Stimulated activated CD4-positive, alpha-beta T cell treated with anti-CD3 and anti-CD28 coated beads, Interleukin-15, amount 100 ng/mL, for 24 hours (primary cell): ENCODE data around the gene CCNY.
"Not testable (repeated sequence)": the region's sequence is repeated elsewhere in the genome, so short reads cannot be mapped to it uniquely, and the experiment has no call there.

Experiments
- DNase-seq: peaks from one replicate; pipeline ENCODE4 v3.0.0-alpha.2; 2020

The CCNY gene

GRCh38 chr10:35493196-35494118, 157.1 kb downstream of the CCNY start:
- DNase-seq, result no peak

DNA sequence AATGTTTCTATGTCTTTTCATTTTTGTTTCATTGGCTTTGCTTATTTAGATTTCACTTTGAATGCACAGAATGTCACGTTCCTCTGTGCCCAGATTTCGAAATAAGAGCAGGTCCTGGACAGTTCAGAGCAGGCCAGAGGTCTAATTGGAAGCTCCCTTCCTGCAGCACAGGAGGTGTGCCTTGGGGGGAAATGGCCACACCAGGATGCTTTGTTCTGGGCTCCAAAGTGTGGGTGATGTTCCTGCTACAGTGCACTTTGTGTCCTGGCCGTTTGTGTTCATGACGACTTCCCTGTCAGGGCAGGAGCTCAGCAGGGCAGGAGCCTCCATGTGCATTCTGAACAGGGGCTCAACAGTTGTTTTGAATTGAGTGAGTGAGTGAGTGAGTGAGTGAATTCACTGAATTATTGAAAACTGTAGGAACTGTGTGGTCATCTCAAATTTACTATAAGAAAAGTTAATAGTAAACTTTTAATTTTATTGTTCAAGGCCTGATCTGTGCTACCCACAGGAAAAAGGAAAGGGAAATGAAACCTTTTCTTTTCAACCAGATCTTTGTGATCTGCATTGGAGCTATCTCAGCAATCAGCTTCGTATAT, 159.3 kb downstream of the CCNY start:
- no peak for DNase-seq

- DNase-seq, result no peak
These were observed 161.6 kb downstream of the CCNY start for GRCh38 chr10:35497909-35498308.

DNA sequence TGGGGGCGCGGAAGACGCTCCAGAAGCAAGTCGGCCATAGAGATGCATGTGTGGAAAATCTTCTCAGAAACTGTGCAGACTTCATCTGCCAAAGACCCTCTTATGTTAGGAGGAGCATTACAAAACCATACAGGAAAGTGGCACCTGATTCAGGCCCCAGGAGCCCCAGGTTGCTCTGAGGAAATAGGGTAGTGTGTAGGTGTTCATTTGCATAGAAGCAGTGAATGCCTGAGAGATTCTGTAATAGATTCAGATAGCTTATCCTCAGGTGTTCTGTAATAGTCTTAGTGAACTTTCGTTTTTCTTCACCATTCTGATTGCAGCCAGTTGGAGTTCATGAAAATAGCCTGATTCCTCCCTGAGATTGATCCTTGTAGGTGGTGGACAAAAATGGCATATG, 162.4 kb downstream of the CCNY start:
- DNase-seq, result no peak

DNA sequence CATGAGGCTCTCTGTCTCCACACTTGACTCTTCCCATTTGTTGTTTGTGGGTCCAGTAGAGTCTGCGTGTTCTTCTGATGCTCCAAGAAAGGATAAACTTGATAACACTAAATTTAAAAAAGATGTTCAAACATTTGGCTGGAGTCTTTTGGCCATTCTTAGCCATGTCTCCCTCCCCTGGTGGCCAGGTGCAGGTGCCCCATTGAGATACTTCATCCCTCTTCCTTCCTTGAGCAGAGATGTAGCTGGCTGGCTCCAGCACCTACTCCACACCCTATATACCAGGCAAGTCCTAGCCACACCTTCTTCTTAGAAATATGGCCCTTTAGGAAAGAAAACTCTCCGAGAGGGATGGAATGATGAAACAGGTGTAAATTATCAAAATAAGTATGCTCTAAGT, 165.6 kb downstream of the CCNY start:
- DNase-seq, result no peak

DNA sequence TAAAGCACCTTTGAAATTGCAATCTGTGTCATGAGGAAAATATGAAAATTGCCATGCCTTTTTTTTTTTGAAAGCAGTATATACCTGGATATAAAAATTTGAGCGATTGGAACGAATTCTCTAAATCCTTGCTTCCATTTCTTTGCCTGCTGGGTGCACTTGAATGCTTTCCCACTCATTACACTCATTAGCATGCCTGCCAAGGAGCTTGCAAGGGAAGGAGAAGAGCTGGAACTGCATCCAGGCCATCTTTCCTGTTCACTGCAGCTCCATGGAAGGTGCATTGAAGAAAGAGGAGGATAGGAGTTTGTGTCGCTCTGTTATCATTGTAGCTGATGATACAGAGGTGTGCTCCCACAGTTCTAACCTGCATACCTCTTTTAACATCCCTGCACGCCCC, 166.4 kb downstream of the CCNY start:
- DNase-seq, result no peak

DNA sequence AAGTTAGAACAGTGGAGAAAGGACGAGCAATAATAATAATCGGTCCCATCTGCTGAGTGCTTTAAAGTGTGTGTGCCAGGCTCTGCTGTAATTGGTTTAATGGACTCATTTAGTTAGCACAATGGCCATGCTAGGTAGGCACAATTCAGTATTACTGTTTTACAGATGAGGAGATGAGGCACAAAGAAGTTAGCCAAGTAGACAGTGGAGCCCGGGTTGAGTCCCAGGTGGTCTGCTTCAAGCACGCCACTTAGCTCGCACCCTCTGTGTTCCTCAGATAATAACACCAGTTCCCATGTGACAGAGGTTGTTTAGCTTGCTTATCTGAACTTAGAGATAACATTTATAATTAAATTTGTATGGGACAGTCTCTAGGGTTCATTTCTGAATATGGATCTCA, 167.3 kb downstream of the CCNY start:
- DNase-seq, result no peak

DNA sequence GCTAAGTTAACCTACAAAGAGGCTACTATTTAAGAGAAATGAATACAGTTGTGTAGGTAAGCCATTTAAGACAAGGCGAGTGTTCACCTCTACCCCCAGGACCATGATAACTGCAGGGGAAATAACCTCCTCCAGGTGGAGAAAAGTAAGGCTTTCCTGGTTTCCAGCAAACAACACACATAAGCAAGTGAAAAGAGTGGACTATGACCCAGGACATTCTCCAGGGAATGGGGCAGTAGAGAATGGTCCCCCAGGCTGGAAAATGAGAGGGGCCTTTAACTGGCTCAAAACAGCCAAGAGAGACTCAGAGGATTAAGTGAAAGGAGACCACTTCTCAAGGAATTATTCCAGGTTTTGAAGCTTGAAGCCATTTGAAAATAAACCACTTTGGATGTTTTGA, 167.8 kb downstream of the CCNY start:
- DNase-seq, result no peak

DNA sequence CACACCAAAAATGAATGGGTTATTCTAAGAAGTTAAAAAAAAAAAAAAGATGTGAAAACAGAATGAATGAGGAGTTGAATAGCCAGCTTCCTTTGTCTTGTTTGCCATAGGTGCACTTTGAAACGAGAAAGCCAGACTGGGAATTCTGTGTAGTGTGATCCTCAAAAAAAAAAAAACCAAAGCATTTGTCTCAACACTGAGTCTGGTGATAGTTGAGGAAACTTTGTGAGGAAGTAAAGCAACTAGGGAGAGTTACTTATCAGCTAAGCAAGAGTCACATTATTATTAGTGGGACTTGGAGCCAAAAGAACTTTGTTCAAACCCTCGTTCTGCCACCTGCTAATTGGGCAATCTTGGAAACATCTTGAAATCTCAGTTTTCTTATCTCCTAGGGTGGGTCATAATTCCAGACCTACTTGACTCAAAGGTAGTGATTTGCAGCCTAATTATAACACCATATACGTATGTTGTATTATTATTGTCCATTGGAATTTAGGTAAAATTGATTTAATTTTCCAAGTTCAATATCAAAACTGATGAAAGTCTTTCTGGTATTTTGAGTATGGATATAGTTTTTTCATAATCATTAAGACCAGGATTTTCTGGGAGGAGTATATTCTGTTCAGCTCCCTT, 169.0 kb downstream of the CCNY start:
- no peak for DNase-seq

GRCh38 chr10:35506741-35507140, 170.4 kb downstream of the CCNY start:
- DNase-seq, result no peak

- DNase-seq, result no peak
These were observed 171.3 kb downstream of the CCNY start for GRCh38 chr10:35507519-35508109.

- no peak for DNase-seq
These were observed 172.3 kb downstream of the CCNY start for GRCh38 chr10:35508647-35509046.

- no peak for DNase-seq
These were observed 174.6 kb downstream of the CCNY start for GRCh38 chr10:35510891-35511290.

DNA sequence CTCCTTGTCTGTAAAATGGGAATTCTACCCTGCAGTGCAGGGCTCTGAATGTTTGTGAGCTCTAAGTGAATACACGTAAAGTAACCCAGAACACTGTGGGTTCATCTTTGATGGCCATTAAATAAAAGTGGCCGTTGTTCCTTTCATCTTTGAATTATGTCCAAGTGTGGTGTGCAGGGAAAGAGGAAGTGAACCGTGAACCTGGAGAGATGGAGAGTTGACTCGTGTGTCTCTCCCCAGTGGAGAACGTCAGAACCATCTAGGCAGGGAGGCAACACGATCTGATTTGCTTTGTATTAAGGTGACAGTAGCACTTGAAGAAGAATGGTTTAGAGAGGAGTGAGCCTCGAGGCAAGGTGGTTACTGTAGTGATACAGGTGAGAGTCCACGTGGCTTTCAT, 175.3 kb downstream of the CCNY start:
- no peak for DNase-seq

- no peak for DNase-seq
These were observed 179.9 kb downstream of the CCNY start for GRCh38 chr10:35516102-35516670.

DNA sequence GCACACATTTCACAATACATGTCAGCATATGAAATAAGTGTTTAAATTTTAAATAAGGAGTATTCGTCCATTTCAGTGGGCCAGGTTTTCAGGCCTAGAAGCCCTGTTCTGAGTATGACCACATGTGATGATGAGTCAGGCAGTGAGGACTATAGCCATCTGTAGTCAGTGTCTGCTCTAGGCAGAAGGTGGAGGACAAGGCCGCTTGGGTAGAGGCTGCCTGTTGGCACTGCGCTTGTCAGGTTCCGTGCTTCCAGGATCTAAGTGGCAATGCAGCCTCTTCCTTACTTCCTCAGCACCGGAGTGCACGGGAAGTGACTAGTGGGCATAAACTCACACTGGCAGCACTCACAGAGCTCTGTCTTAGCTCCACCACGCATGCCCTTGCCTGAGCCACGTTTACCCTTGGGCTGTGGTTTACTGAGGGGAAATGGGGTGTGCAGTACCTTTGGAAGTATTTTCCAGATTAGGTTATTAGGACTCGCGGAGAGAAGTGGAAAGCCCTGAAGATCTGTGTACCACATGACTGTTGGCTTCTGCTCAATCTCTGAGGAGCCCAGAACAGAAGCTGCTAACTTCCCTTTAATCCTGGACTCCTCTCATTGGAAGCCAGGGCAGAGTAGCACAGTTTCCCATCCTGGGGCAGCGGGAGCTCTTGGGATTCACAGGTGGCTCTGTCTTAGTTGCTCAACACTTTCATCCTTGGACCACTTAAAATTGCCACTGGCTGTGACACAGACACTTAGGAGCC, 181.3 kb downstream of the CCNY start:
- no peak for DNase-seq

DNA sequence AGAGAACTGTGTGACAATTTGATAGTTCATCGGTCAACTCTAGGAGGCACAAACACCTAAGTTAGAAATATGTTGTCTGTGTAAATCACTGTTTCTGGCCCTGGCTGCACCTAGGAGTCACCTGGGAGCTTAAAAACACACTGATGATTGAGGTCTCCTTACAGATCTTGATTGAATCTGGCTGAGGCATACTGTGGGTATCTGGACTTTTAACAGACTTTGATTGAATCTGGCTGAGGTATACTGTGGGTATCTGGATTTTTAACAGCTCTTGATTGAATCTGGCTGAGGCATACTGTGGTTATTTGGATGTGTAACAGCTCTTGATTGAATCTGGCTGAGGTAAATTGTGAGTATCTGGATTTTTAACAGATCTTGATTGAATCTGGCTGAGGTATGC, 181.9 kb downstream of the CCNY start:
- not testable (repeated sequence) for DNase-seq

DNA sequence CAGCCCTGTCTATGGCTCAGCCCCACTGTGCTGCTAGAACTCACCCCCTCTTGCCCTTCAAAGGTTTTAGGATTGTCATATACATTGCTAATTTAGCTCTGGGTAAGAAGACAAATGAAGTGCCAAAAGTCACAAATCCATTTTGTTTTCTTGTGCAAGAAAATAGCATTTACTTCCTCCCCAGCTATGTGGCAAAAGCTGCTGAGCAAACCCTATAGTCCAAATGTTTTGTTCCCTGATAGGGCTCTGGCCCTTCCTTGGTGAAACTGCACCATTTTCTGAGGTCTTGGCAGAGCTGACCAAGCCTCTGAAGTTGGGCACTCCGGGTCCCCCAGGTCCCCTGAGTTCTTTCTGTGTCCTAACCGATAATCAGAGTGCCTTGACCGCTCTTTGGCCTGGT, 184.7 kb downstream of the CCNY start:
- DNase-seq, result no peak

GRCh38 chr10:35523670-35524225, 187.4 kb downstream of the CCNY start:
- no peak for DNase-seq

GRCh38 chr10:35526746-35527145, 190.4 kb downstream of the CCNY start:
- DNase-seq, result no peak

GRCh38 chr10:35532141-35532540, 195.8 kb downstream of the CCNY start:
- no peak for DNase-seq

GRCh38 chr10:35533565-35533964, 197.3 kb downstream of the CCNY start:
- DNase-seq, result no peak
